GM23248 (cell line): Measurements from ENCODE around the gene PCSK5. TPM values are rescaled to one million over a fixed set of nuclear protein-coding genes. Genes with fewer than 3 reads are reported as not detected.

ENCODE experiments used
- DNase-seq: peaks from one replicate; pipeline ENCODE4 v3.0.0-alpha.2; 2015
- H2AFZ ChIP-seq: fragments of 200-600 bp; sonication (generic); 2 replicates; pipeline ENCODE4 v1.6.1; 2016; ENCODE audit warnings: antibody characterized with exemption
- H3F3A ChIP-seq: fragments of 200-600 bp; sonication (generic); 2 replicates; pipeline ENCODE4 v1.6.1; 2016; ENCODE audit warnings: mild to moderate bottlenecking, antibody characterized with exemption, mixed run types; ENCODE audit not compliant: insufficient read depth
- H3K27ac ChIP-seq: fragments of 200-600 bp; sonication (generic); 2 replicates; pipeline ENCODE4 v1.5.1; 2016; ENCODE audit warnings: mild to moderate bottlenecking
- H3K27me3 ChIP-seq: fragments of 200-600 bp; sonication (generic); replicated peaks from 2 replicates; pipeline ENCODE4 v1.6.1; 2016; ENCODE audit warnings: mild to moderate bottlenecking; ENCODE audit not compliant: insufficient read depth
- H3K36me3 ChIP-seq: fragments of 200-600 bp; sonication (generic); 2 replicates; pipeline ENCODE4 v1.6.1; 2016; ENCODE audit warnings: low read depth, mild to moderate bottlenecking
- H3K4me1 ChIP-seq: fragments of 200-600 bp; sonication (generic); 2 replicates; pipeline ENCODE4 v1.6.1; 2016; ENCODE audit warnings: mild to moderate bottlenecking; ENCODE audit not compliant: insufficient read depth
- H3K4me2 ChIP-seq: fragments of 200-600 bp; sonication (generic); one replicate; pipeline ENCODE4 v1.6.1; 2016; ENCODE audit warnings: mild to moderate bottlenecking; ENCODE audit not compliant: unreplicated experiment
- H3K4me3 ChIP-seq: fragments of 200-600 bp; sonication (generic); 2 replicates; pipeline ENCODE4 v1.5.1; 2016; ENCODE audit warnings: mild to moderate bottlenecking
- H3K79me2 ChIP-seq: fragments of 200-600 bp; sonication (generic); 2 replicates; pipeline ENCODE4 v1.6.1; 2016; ENCODE audit warnings: mild to moderate bottlenecking; ENCODE audit not compliant: insufficient read depth
- H3K9ac ChIP-seq: fragments of 200-600 bp; sonication (generic); 2 replicates; pipeline ENCODE4 v1.6.1; 2016; ENCODE audit warnings: mild to moderate bottlenecking
- H3K9me2 ChIP-seq: fragments of 200-600 bp; sonication (generic); 2 replicates; pipeline ENCODE4 v1.6.1; 2016; ENCODE audit warnings: mixed run types, mild to moderate bottlenecking, moderate library complexity; ENCODE audit not compliant: insufficient read depth
- H3K9me3 ChIP-seq: fragments of 200-600 bp; sonication (generic); one replicate; pipeline ENCODE4 v1.6.1; 2017; ENCODE audit warnings: low read depth
- H4K20me1 ChIP-seq: fragments of 200-600 bp; sonication (generic); 2 replicates; pipeline ENCODE4 v1.6.0; 2016; ENCODE audit not compliant: insufficient read depth
- EZH2 ChIP-seq: fragments of 200-600 bp; sonication (generic); IDR thresholded peaks from 2 replicates; pipeline ENCODE4 v1.6.1; 2018; ENCODE audit warnings: antibody characterized with exemption, mild to moderate bottlenecking; ENCODE audit not compliant: insufficient read depth, poor library complexity, severe bottlenecking
- EZH2phosphoT487 ChIP-seq: fragments of 200-600 bp; sonication (generic); IDR thresholded peaks from 2 replicates; pipeline ENCODE4 v1.6.1; 2018; ENCODE audit warnings: antibody characterized with exemption, moderate library complexity, mild to moderate bottlenecking, low read depth; ENCODE audit not compliant: insufficient read depth
- WGBS, 2 experiments: methylation state at CpG; one replicate each; pipeline ENCODE4 v1.1.6; 2015 to 2017; ENCODE audit warnings: low lambda C conversion rate in 2 of 2, low coverage in 1 of 2; ENCODE audit errors: missing lambda C conversion rate in 2 of 2; 5-methylcytosine and 5-hydroxymethylcytosine counted together
- in situ Hi-C: fragments of 300-500 bp; cut with MboI; formaldehyde crosslinking; loops from 2 replicates; pipeline ENCODE4 v1.15.0; 2020
- polyA plus RNA-seq: library from polyadenylated mRNA; unstranded; fragments of >200 nt; fragmentation: Nextera tagmentation; extraction: Ambion mirVana; gene quantifications from 2 replicates; pipeline ENCODE4 v1.2.1, GENCODE V29; 2016
- total RNA-seq: library from RNA; depleted of rRNA; stranded (reverse); fragments of >200 nt; shearing (Covaris generic); gene quantifications from 2 replicates; pipeline ENCODE4 v1.2.3, GENCODE V29; 2014

Gene PCSK5
- total and polyA plus RNA-seq, 2 experiments from 2014 or later, result 2.3 to 3.9 TPM

GRCh38 chr9:76266649-76267283, 376.3 kb downstream of the PCSK5 start:
- Histone ChIP-seq H3K9me2 (no peaks in the 10 kb centered on the region), H3K9ac (no peak overlapping the region), H3F3A (no peaks in the 10 kb centered on the region), H3K27me3 (no peaks in the 10 kb centered on the region), H3K36me3 (no peaks in the 10 kb centered on the region), H3K4me3 (no peak overlapping the region), H3K4me1 (peaks cover 3% of the 10 kb centered on the region; the same call in 1 of the 2 replicates), H4K20me1 (no peaks in the 10 kb centered on the region), H3K27ac (no peak overlapping the region), H2AFZ (no peak overlapping the region), H3K79me2 (no peaks in the 10 kb centered on the region), H3K9me3 (no peaks in the 10 kb centered on the region), H3K4me2 (no peak overlapping the region)
- in situ Hi-C loops, result loop anchor here (10.0 kb wide), 1 partner anchor 62 kb away; no protein-coding TSS in a partner anchor
- WGBS, 2 experiments, result 33 to 50% methylated on average over 1 of the region's 1 CpG
- no peak for DNase-seq
- TF ChIP-seq EZH2phosphoT487 (no peak), EZH2 (no peak)

GRCh38 chr9:76267284-76267652, 376.8 kb downstream of the PCSK5 start:
- H2AFZ ChIP-seq, result no peak overlapping the region
- H4K20me1 ChIP-seq, result no peaks in the 10 kb centered on the region
- no peak for DNase-seq
- H3K9me3 ChIP-seq, result no peaks in the 10 kb centered on the region
- H3K4me2 ChIP-seq, result no peak overlapping the region
- 50 to 55% methylated on average over 3 of the region's 3 CpGs for WGBS, 2 experiments
- H3K9me2 ChIP-seq, result no peaks in the 10 kb centered on the region
- no peak overlapping the region for H3K4me3 ChIP-seq
- peaks cover 3% of the 10 kb centered on the region; the same call in 1 of the 2 replicates for H3K4me1 ChIP-seq
- no peak overlapping the region for H3K27ac ChIP-seq
- no peak overlapping the region for H3K9ac ChIP-seq
- no peaks in the 10 kb centered on the region for H3K27me3 ChIP-seq
- H3F3A ChIP-seq, result no peaks in the 10 kb centered on the region
- no peaks in the 10 kb centered on the region for H3K36me3 ChIP-seq
- no peak for TF ChIP-seq EZH2
- no peak for TF ChIP-seq EZH2phosphoT487
- no peaks in the 10 kb centered on the region for H3K79me2 ChIP-seq
- in situ Hi-C loops, result loop anchor here (10.0 kb wide), 1 partner anchor 62 kb away; no protein-coding TSS in a partner anchor

GRCh38 chr9:76269789-76270188, 379.3 kb downstream of the PCSK5 start:
- no peaks in the 10 kb centered on the region for H3F3A ChIP-seq
- no peak overlapping the region for H2AFZ ChIP-seq
- H3K9me2 ChIP-seq, result no peaks in the 10 kb centered on the region
- no peak overlapping the region for H3K9ac ChIP-seq
- H3K27me3 ChIP-seq, result no peaks in the 10 kb centered on the region
- TF ChIP-seq EZH2 (no peak), EZH2phosphoT487 (no peak)
- H3K27ac ChIP-seq, result no peak overlapping the region
- no peaks in the 10 kb centered on the region for H4K20me1 ChIP-seq
- WGBS, 2 experiments, result 4 to 13% methylated on average over 2 of the region's 2 CpGs
- no peak overlapping the region for H3K4me2 ChIP-seq
- H3K4me1 ChIP-seq, result peaks cover 3% of the 10 kb centered on the region; the same call in 1 of the 2 replicates
- DNase-seq, result peak; percentile 57
- H3K4me3 ChIP-seq, result no peak overlapping the region
- in situ Hi-C loops, result loop anchor here (10.0 kb wide), 1 partner anchor 65 kb away; no protein-coding TSS in a partner anchor
- H3K9me3 ChIP-seq, result no peaks in the 10 kb centered on the region
- no peaks in the 10 kb centered on the region for H3K36me3 ChIP-seq
- no peaks in the 10 kb centered on the region for H3K79me2 ChIP-seq

DNA sequence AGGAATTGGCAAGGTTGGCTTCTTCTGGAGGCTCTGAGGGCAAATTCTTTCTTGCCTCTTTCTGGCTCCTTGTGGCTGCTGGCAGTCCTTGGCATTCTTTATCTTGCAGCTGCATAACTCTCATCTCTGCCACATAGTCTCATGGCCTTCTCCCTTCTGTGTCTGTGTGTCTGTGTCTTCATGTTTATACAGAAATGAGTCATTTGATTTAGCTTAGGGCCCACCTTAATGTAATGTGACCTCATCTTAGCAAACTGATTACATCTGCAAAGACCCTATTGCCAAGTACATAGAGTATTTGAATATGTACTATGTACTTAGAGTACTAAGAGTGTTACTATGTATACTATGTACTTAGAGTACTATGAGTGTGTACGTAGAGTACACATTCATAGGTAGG, 381.3 kb downstream of the PCSK5 start:
- TF ChIP-seq EZH2 (no peak), EZH2phosphoT487 (no peak)
- Histone ChIP-seq H3K9me2 (no peaks in the 10 kb centered on the region), H3K79me2 (no peaks in the 10 kb centered on the region), H3K9me3 (no peaks in the 10 kb centered on the region), H3K36me3 (no peaks in the 10 kb centered on the region), H4K20me1 (no peaks in the 10 kb centered on the region), H3K27ac (no peak overlapping the region), H3K4me2 (no peak overlapping the region), H3K27me3 (no peaks in the 10 kb centered on the region), H3K4me3 (no peak overlapping the region), H3F3A (no peaks in the 10 kb centered on the region), H3K4me1 (peaks cover 3% of the 10 kb centered on the region; the same call in 1 of the 2 replicates), H2AFZ (no peak overlapping the region), H3K9ac (no peak overlapping the region)
- DNase-seq, result peak; percentile 23
- in situ Hi-C loops, result no loop called here
- 73 to 87% methylated on average over 1 of the region's 1 CpG for WGBS, 2 experiments
